ENCODE results near the gene LYL1. TPM values are rescaled to one million over a fixed set of nuclear protein-coding genes. Genes with fewer than 3 reads are reported as not detected.

The LYL1 gene
- total RNA-seq, 1 experiment from 2014 or later = 0.59 TPM

DNA sequence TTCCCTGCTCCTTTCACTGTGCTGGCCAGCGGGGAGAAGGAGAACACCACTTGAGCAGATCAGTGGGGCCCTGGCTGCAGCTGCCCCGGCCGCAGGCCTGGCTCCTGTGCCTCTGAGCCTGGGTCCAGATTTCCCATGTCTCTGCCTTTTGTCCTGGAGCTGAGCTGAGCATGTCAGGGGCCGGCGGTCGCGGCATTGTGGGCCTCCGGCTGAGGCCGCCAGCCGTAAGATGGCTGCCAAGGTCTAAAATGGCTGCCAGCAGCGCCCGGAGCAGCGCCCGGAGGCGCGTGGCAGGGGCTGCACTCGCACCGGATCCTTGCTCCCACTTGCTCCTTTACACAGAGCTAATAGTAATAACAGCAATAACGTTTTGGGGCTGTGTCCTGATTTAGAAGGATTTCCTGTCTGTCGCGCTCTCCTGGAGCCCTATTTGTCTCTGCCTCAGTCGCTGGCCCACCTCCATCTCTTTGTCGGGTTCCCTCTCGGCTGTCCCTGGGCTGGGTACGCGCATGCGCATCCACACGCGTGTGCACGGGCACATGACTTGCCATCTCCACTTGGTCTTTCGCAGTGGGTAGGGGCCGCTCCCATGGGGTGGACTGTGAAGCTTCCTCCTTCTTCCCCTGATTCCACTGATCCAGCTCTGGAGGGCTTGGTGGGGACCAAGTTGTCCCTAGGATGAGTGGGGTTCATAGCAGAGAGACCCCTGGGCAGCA lies 32.1 kb downstream of the LYL1 start:
- TF ChIP-seq, protein P1, sequence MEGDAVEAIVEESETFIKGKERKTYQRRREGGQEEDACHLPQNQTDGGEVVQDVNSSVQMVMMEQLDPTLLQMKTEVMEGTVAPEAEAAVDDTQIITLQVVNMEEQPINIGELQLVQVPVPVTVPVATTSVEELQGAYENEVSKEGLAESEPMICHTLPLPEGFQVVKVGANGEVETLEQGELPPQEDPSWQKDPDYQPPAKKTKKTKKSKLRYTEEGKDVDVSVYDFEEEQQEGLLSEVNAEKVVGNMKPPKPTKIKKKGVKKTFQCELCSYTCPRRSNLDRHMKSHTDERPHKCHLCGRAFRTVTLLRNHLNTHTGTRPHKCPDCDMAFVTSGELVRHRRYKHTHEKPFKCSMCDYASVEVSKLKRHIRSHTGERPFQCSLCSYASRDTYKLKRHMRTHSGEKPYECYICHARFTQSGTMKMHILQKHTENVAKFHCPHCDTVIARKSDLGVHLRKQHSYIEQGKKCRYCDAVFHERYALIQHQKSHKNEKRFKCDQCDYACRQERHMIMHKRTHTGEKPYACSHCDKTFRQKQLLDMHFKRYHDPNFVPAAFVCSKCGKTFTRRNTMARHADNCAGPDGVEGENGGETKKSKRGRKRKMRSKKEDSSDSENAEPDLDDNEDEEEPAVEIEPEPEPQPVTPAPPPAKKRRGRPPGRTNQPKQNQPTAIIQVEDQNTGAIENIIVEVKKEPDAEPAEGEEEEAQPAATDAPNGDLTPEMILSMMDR (IDR thresholded peaks at IDR 0.05; ENCODE audit: insufficient read depth in 1 of 2, low read depth in 1 of 2, low read length in 1 of 2, severe bottlenecking in 1 of 2, unreplicated experiment in 1 of 2) = no peak
- Histone ChIP-seq H3K9me3 (no peaks in the 10 kb centered on the region), H3K36me3 (ENCODE audit: control insufficient read depth, insufficient read depth, low read length) (no peaks in the 10 kb centered on the region), H3K4me3 (ENCODE audit: low read depth, low read length) (no peak overlapping the region), H3K4me1 (peaks cover 16% of the 10 kb centered on the region), H3K27me3 (replicated peaks; ENCODE audit: control insufficient read depth, insufficient read depth, low read length) (no peaks in the 10 kb centered on the region)
- H3K27me3 Mint-ChIP-seq (ENCODE audit: insufficient read depth, unreplicated experiment) = no peaks in the 10 kb centered on the region
- ChIA-PET POLR2A (no interaction called here), CTCF (interaction anchor here (1.1 to 1.5 kb wide), 4 partner anchors 10 to 93 kb away, joined by 3 to 15 read pairs (median 4); no protein-coding TSS in a partner anchor)
- H3K9me3 Mint-ChIP-seq (ENCODE audit: unreplicated experiment) = no peaks in the 10 kb centered on the region
- H3K36me3 Mint-ChIP-seq (ENCODE audit: insufficient read depth, unreplicated experiment) = no peaks in the 10 kb centered on the region
- DNase-seq = no peak
- intact Hi-C loops (cut with micrococcal nuclease; ENCODE audit: unreplicated experiment) = no loop called here
- H3K4me1 Mint-ChIP-seq (ENCODE audit: low read depth, unreplicated experiment) = peaks cover 8% of the 10 kb centered on the region
- no TSS peak for BruUV-seq (replicated peaks)
- H3K27ac Mint-ChIP-seq (ENCODE audit: unreplicated experiment) = no peak overlapping the region
- no peak overlapping the region for H3K4me3 Mint-ChIP-seq (ENCODE audit: unreplicated experiment)

DNA sequence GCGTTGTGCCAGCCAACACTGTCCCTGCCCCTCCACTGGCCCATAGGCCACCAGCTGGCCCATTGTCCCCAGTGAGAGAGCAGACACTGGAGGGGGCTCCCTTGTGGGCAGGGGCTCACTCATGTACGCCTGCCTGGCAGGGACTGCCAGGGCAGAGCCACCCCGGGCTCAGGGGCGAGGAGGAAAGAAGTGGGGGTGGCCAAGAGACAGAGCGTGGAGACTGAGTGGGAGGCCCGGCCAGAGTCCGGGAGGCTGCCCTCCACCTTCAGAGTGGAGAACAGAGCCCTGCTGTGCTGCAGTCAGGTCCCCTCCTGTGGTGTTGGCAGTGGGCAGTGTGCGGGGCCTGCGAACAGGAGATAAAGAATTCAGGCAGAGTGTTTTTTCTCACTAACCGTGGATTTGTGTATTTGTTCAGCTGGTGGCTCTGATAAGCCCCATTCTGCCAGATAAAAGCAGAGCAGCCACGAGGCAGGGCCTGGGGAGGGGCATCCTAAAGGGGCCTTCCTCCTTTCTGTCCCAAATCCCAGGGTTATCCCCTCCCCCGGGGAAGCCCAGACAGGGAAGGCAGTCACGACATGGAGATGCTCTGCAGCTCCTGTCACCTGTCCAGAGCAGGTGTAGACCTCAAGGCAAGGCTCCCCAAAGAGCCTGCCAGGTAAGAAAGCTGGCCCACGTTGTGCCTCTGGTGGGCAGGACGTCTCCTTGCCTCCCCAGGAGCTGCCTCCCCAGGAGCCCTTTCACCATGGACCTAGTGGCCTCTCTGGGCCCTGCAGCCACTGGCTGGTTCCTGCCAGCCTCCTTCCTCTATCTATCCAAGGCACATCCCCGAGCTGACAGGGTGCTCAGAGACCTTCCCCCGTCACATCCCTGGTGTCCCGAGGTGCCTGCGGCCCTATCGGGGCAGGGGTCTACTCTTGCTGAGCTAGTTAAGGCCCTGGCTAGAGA lies 33.0 kb downstream of the LYL1 start:
- no TSS peak for BruUV-seq (replicated peaks)
- no peak overlapping the region for H3K4me3 Mint-ChIP-seq (ENCODE audit: unreplicated experiment)
- H3K9me3 ChIP-seq = no peaks in the 10 kb centered on the region
- no peaks in the 10 kb centered on the region for H3K36me3 ChIP-seq (ENCODE audit: control insufficient read depth, insufficient read depth, low read length)
- CTCF ChIA-PET = interaction anchor here (0.6 to 2.1 kb wide), 7 partner anchors 9 to 242 kb away, joined by 3 to 15 read pairs (median 4); no protein-coding TSS in a partner anchor
- no peaks in the 10 kb centered on the region for H3K36me3 Mint-ChIP-seq (ENCODE audit: insufficient read depth, unreplicated experiment)
- no peak overlapping the region for H3K27ac Mint-ChIP-seq (ENCODE audit: unreplicated experiment)
- H3K9me3 Mint-ChIP-seq (ENCODE audit: unreplicated experiment) = no peaks in the 10 kb centered on the region
- H3K4me1 ChIP-seq = peaks cover 16% of the 10 kb centered on the region
- no peak overlapping the region for H3K4me3 ChIP-seq (ENCODE audit: low read depth, low read length)
- POLR2A ChIA-PET = no interaction called here
- TF ChIP-seq, protein P1 (IDR thresholded peaks at IDR 0.05; ENCODE audit: insufficient read depth in 1 of 2, low read depth in 1 of 2, low read length in 1 of 2, severe bottlenecking in 1 of 2, unreplicated experiment in 1 of 2) = no peak
- H3K4me1 Mint-ChIP-seq (ENCODE audit: low read depth, unreplicated experiment) = peaks cover 8% of the 10 kb centered on the region
- no peaks in the 10 kb centered on the region for H3K27me3 ChIP-seq (replicated peaks; ENCODE audit: control insufficient read depth, insufficient read depth, low read length)
- no peaks in the 10 kb centered on the region for H3K27me3 Mint-ChIP-seq (ENCODE audit: insufficient read depth, unreplicated experiment)
- DNase-seq = peak in 1 of 2 experiments; percentile 34
- intact Hi-C loops (cut with micrococcal nuclease; ENCODE audit: unreplicated experiment) = no loop called here

Data from Caco-2 (cell line).